GM21447 (cell line): ENCODE data around the gene CHST12.
"Not testable (repeated sequence)": the region's sequence is repeated elsewhere in the genome, so short reads cannot be mapped to it uniquely, and the experiment has no call there.

Experiments
- ATAC-seq: cut with Tn5 transposase; IDR thresholded peaks from one replicate; pipeline ENCODE4 v1.9.1; 2021; ENCODE audit not compliant: unreplicated experiment

The CHST12 gene

DNA sequence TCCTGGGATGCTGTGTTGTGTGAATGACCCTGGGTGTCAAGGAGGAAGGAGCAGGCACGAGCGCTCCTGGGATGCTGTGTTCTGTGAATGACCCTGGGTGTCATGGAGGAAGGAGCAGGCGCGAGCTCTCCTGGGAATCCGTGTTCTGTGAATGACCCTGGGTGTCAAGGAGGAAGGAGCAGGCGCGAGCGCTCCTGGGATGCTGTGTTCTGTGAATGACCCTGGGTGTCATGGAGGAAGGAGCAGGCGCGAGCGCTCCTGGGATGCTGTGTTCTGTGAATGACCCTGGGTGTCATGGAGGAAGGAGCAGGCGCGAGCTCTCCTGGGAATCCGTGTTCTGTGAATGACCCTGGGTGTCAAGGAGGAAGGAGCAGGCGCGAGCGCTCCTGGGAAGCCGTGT lies 25.9 kb upstream of the CHST12 start:
- not testable (repeated sequence) for ATAC-seq

DNA sequence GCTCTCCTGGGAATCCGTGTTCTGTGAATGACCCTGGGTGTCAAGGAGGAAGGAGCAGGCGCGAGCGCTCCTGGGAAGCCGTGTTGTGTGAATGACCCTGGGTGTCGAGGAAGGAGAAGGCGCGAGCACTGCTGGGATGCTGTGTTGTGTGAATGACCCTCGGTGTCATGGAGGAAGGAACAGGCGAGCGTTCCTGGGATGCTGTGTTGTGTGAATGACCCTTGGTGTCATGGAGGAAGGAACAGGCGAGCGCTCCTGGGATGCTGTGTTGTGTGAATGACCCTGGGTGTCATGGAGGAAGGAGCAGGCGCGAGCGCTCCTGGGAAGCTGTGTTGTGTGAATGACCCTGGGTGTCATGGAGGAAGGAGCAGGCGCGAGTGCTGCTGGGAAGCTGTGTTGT lies 25.3 kb upstream of the CHST12 start:
- not testable (repeated sequence) for ATAC-seq

DNA sequence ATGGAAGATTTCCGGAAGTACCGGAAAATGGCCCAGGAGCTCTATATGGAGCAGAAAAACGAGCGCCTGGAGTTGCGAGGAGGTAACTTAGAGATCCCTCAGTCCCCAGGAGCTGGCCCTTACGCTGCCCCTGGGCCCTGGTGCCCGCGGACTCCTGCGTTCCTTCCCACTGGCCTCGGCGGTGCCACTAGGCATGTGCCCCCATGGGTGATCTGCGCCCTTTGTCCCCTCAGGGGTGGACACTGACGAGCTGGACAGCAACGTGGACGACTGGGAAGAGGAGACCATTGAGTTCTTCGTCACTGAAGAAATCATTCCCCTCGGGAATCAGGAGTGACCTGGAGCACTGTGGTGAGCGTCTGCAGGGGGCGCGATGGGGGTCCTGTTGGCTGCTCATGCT lies 24.2 kb upstream of the CHST12 start:
- ATAC-seq, result no peak

DNA sequence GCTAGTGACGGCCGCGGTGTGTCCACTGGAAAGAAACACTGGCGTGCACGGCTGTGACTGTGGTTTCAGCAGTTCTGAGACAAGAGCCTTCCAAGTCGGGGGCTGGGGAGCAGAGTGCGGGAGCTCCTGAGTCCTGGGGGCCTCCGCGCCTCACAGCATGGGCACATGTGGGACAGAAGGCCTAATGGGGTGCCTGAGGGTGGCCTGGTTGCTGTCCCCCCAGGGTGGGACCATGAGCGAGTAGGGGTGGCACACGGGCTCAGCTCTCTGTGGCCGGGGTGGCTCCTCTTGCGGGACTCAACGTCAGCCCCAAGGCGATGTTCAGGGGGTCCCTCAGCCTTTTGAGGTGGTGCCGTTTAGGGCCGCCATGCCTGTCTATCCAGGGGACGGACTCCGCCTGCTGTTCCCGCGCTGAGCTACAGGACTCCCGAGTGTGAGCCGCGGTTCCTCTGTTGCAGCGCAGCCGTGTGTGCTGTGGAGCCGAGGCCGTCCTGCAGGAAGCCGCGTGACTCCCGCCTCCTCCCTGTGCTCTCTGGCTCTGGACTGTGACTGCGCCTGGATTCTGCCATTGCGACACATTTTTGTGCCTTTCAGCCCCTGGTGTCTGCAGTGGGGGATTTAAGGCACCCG lies 23.5 kb upstream of the CHST12 start:
- no peak for ATAC-seq

DNA sequence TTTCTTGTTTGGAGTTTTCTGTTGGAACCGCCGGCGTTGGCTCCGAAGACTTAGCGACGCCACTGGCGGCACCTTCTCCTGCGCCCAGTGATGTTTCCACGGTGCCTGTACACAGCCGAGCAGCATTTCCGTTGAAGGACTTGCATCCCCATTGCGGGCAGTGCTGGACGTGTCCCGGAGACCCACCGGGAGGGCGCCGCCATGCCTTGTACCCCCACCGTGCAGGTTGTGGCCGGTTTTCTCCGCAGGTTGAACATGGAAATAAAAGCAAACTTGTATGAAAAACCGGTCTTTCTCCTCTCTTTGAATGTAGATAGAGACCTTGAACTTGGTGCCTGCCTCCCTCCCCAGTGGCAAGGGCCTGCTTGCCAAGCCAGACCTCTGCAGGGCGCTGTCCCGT lies 22.9 kb upstream of the CHST12 start:
- ATAC-seq, result no peak

DNA sequence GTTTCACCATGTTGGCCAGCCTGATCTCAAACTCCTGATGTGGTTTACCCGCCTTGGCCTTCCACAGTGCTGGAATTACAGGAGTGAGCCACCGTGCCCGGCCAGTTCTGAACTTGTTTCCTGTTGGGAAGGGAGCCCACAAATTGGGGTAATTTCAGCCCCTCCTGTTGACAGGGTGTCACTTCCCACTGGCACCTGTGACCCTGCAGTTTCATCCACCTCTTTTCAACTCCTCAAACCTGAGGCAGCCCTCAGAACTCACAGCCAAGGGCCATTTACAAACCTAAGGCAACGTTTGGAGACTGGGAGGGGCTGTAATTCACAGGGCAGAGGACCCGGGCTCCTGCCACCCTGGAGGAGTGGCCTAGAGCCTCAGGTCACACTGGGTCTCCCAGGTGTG lies 22.2 kb upstream of the CHST12 start:
- no peak for ATAC-seq

DNA sequence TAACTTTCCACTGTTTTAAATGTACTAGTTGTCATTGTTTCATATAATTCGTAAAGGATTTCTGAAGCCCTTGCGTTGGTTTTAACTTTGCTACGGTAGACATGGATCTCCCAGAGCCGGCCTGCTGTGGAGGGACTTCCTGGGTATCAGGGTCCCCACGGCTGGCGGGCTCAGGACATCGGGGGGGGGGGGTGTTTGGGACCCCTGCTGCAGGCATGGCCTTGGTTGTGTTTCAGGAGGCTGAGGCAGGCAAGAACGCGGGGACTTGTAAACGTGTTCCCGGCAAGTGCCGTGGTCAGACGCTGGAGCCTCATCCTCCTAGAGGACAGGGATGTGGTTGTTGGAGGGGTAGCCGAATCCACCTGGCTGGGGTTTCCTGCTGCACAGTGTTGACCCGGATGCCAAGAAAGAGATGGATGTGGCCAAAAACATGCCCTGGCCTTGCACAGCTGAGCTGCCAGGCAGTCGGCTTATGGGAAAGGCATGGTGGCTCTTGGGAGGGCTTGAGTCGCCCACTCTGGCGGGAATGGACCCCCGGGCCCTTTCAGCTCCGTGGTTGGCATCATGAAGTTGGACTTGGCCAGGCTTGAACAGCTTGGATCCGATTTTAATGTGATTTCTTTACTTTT lies 21.4 kb upstream of the CHST12 start:
- ATAC-seq, result no peak

DNA sequence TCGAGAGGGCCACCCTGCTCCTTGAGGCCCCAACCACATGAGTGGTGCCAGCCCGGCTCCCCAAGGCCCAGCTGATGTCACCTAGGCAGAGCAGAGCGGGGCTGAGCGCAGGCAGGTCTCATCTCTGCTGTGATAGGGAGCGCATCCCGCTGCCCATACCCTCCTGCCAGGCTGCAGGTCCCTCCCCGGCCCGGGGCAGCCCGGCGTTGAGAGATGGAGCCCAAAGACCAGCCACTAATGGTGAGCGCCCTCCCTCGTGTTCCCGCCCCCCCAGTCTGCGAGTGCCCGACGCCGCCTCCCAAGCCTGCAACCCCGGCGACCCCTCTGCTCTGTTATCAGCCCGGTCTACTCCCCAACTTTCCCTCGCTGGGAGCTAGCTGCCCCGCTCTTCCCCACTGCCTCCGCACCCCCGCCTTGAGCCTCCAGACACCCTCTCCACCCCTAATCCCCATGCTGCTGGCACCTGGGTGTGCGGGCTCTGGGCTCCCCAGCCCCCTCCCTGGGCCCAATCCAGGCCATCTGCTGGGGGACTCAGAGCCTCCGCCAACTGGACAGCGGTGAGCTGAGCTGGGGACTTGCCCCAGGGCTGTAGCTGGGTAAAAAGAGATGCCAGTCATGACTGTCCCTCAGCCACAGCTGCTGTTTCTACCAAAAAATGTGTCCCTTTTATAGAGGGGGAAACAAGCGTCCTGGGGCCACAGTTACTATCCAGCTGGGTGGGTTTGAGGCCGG lies 19.7 kb upstream of the CHST12 start:
- no peak for ATAC-seq

DNA sequence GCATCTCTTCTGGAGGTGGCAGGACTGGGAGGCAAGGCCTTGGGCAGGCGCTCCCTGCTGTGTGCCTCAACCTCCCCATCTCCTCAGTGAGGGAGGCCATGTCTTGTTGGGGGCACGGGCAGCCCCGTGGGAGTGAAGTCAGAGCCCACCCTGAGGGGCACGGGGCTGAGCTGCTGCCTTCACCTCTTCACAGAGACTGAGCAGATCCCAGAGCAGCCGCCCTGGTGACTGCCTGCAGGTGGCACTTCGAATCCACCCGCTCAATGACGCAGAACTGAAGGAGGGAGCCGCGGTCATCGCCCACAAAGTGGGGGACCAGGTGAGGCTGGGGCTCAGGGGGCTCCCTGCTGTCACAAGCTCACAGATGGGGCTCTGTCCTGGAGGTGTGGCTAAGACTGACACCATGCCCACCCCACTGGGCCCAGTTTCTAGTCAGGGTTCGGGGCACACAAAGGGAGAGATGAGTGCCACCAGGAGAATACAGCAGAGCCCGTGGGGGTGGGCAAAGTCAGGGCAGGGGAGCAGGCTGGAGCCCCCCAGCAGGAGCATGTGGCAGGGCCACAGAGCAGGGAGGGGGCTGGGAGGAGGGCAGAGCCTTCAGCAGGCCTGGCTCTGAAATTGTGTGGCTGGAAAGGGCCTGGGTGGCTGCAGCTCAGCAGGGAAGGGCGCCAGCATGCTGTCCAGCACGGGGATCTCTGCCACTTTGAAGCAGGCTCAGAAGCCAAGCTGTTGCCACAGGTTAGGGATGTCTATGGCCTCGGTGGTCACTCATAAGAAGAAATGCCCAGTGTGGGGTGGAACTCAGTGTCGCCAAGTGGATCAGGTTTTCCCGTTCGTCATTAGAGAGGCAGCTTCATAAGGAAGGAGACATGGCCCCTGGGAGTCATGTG lies 18.8 kb upstream of the CHST12 start:
- no peak for ATAC-seq

DNA sequence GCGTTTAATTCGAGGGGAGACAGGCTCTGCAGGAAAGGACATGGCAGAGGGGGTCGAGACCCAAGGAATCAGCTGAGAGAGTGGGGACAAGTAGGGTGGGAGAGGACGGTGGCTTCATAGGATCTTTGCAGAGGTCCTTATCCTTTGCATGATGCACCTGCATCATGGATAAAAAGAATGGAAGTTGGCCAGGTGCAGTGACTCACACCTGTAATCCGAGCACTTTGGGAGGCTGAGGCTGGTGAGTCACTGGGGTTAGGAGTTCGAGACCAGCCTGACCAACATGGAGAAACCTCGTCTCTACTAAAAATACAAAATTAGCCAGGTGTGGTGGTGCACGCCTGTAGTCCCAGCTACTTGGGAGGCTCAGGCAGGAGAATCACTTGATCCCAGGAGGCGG lies 17.3 kb upstream of the CHST12 start:
- ATAC-seq, result not testable (repeated sequence)

DNA sequence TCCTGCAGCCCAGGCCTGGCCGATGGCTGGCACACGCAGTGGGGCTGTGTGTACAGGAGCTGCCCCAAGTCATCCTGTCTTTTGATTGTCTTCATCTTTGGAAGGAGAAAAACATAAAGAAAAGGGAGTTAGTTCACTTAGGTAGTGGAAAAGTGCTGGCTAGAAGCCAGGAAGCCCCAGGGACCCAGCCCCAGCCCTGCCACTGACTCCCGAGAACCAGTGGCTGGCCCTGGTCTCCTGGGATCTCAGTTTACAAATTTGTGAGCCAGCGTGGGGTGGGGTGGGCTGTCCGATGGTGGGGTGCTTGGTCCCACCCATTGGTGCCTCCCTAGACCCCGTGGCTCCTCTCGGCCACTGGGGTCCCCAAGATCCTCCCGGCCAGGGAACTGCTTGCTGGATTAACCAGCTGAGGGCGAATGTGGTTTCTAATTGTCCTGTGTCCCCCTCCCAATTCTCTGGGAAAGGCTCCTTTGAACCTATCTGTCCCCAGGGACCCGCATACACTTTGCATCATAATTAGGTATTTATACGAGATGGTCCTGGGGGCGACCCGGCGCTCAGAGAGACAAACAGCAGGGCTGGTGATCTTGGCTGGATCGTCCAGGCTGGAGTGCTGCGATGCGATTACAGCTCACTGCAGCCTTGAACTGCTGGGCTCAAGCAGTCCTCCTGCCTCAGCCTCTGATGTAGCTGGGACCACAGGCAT lies 16.3 kb upstream of the CHST12 start:
- ATAC-seq, result no peak

DNA sequence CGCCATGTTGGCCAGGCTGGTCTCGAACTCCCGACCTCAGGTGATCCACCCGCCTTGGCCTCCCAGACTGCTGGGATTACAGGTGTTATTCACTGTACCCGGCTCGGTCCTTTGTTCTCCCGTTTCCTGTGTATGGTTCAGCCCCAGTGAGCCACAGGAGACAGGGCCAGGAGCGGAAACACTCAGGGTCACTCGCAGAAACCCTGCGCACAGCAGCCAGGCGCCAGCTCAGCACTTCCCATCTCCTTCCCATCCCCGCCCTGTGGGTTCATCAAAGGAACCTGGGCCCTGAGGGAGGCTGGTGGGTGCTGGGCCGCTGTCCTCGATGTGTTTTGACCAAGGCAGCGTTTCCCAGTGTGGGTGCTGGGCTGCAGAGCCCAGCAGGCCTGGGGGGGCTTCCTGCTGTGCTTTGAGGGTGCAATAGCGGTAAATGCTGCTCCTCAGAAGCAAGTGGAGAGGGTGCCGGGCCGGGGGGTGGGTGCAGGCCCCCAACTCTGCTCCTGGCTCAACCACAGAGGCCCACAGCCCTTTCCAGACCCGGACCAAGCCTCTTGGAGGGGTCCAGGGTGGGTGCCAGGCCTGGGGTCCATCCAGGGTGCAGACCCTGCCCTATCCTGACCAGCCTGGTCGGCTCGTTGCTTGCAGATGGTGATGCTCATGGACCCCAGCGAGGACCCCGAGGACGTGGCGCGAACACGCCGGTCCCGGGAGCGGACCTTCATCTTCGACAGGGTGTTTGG lies 15.3 kb upstream of the CHST12 start:
- no peak for ATAC-seq

DNA sequence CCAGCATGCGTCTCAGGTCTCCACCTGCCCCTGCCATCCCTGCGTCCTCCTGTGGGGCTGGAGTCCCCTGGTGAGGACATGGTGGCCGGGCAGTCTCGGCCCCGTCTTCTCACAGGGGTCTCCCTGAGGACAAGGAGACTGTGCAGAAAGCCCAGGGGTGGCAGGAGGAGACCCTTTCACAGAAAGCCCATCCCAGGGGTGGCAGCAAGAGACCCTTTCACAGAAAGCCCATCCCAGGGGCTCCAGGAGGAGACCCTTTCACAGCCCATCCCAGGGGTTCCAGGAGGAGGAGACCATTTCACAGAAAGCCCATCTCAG lies 14.8 kb upstream of the CHST12 start:
- ATAC-seq, result no peak

DNA sequence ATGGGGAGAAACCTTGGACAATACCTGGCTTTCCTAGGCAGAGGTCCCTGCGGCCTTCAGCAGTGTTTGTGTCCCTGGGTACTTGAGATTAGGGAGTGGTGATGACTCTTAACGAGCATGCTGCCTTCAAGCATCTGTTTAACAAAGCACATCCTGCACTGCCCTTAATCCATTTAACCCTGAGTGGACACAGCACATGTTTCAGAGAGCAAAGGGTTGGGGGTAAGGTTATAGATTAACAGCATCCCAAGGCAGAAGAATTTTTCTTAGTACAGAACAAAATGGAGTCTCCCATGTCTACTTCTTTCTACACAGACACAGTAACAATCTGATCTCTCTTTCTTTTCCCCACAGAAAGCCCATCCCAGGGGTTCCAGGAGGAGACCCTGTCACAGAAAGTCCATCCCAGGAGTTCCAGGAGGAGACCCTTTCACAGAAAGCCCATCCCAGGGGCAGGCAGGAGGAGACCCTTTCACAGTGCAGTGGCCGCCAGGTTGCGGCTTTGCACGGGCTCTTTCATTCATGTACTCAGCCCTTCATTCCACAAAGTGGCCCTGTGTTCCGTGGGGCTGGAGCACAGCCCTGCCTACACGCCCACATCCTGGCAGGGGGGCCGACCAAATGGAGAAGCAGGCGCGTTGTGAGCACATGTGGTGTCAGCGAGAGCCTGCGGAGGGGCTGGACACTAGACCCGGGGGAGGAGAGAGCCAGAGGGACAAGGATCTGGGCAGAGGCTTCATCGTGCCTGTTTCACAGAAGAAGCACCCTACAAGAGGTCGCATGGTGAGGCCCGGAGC lies 13.2 kb upstream of the CHST12 start:
- not testable (repeated sequence) for ATAC-seq

DNA sequence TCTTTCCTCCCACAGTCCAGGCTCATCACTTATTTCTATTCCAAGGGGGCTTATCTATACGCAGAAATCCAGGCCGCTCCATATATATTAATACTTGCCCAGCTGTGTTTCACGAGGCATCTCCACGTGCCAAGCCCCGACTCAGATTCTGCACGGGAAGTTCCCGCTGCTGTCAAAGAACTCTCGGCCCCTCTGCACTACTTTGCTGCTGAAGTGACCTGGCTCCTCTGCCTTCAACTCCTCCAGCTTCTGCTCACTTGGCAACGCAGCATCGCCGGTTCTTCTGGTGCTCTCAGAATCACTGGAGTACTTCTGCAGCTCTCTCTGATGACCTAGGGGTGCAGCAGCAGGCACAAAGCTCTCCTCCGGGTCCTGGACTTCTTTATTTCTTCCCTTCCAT lies 9.7 kb upstream of the CHST12 start:
- ATAC-seq, result no peak

DNA sequence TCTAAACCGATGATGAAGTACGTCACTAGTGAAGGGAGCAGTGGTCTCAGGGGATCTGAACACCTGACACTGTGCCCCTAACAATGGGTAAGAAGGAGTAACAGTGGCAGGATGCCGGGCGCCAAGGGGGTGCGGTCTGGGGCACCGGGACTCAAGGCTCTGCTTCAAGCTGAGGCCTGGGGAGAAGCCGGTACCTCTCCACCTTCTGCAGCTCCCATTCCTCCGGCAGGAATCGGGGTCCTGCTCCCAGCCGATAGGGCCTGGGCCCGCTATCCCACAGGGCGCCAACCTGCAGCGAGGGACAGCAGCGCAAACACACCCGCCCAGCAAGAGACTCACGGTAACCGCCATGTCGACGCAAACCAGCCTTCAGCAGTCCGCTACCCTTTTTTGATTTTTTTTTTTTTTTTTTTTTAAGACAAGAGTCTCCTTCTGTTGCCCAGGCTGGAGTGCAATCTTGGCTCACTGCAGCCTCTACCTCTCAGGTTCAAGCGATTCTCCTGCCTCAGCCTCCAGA lies 8.8 kb upstream of the CHST12 start:
- ATAC-seq, result no peak

DNA sequence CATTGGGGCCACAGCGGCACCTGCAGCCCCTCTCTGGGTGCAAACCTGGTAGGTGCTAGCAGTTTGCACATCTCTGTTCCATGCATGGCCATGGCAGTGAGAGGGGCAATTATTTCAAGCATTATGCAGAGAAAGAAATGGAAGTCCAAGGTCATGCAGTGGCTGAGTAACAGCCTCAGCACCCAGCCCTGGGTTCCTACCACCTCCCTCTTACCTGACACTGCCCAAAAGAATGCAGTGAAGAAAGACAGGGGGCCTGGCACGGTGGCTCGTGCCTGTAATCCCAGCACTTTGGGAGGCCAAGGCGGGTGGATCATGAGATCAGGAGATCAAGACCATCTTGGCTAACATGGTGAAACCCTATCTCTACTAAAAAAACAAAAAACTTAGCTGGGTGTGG lies 4.9 kb upstream of the CHST12 start:
- ATAC-seq, result no peak

DNA sequence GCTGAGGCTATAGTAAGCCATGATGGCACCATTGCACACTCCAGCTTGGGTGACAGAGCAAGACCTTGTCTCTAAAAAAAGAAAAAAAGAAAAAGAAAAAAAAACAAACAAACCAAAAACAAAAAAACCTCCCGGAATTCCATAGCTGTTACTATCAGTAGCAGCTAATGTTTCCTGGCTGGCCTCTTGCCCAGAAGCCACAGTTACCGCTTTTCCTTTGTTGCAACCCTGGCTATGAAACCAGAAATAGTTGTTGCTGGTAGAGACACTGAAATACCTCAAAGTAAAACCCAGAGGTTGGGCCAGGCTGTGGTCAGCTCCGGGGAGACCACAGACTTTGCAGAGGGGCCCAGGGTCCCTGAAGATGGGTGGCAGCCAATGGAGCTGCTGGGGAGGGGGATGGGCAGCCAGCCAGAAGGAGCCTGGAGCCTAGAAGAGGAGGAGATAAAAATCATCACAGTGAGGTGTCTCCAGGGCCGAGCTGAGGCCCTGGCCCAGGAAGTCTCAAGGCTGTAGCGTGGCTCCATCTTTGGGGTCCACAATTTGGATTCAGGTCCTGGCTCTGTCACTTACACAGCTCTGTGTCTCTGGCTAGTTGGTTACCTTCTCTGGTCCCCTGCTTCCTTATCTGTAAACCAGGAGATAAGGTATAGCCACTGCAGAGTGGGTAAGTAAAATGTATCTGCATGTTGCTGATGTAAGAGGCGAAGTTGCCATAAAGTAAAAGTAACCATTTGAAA lies 3.4 kb upstream of the CHST12 start:
- ATAC-seq, result no peak

DNA sequence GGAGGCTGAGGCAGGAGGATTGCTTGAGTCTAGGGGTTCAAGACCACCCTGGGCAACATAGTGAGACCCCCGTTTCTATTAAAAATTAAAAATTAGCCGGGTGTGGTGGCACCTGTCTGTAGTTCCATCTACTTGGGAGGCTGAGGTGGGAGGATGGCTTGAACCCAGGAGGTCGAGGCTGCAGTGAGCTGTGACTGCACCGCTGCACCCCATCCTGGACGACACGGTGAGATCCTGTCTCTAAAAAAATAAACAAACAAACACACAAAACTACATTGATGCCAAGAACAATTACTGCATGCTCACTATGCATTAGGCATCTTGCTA lies 761 bp upstream of the CHST12 start:
- no peak for ATAC-seq
